PC-3 (cell line): ENCODE results near the gene PDE9A. TPM values are rescaled to one million over a fixed set of nuclear protein-coding genes. Genes with fewer than 3 reads are reported as not detected.

Experiments
- ATAC-seq: fragments of 200-7000 bp; cut with Tn5 transposase; 2 replicates; pipeline ENCODE4 v1.9.1; 2020; ENCODE audit warnings: mild to moderate bottlenecking, moderate library complexity
- BruUV-seq: library from RNA; stranded (reverse); fragments of 400-500 nt; replicated peaks from 2 replicates; lab custom pipeline; 2021; lab: Mats Ljungman, UMichigan
- CTCF ChIA-PET: fragments of 300-600 bp; sonication (Branson Sonifier 250); formaldehyde crosslinking; loops from one replicate; lab custom pipeline; 2022; ENCODE audit warnings: antibody characterized with exemption; lab: Charles Lee
- POLR2A ChIA-PET: fragments of 300-600 bp; sonication (Branson Sonifier 250); formaldehyde crosslinking; loops from one replicate; lab custom pipeline; 2022; ENCODE audit warnings: antibody characterized with exemption; ENCODE audit not compliant: unreplicated experiment; lab: Charles Lee
- DNase-seq: peaks from one replicate; pipeline ENCODE4 v3.0.0-alpha.2; 2015
- H2AFZ ChIP-seq: fragments of 300-600 bp; sonication (generic); 2 replicates; pipeline ENCODE4 v1.6.0; 2016; ENCODE audit warnings: antibody characterized with exemption, low read length
- H3F3A ChIP-seq: fragments of 300-600 bp; sonication (generic); one replicate; pipeline ENCODE4 v1.6.0; 2017; ENCODE audit warnings: antibody characterized with exemption, low read length, control low read depth, mild to moderate bottlenecking; ENCODE audit not compliant: unreplicated experiment
- H3K27ac ChIP-seq: fragments of 300-600 bp; sonication (generic); 2 replicates; pipeline ENCODE4 v1.5.1; 2016; ENCODE audit warnings: mild to moderate bottlenecking, low read length
- H3K27me3 ChIP-seq: fragments of 300-600 bp; sonication (generic); 2 replicates; pipeline ENCODE4 v1.6.1; 2016; ENCODE audit warnings: low read length, mixed read lengths
- H3K36me3 ChIP-seq: fragments of 300-600 bp; sonication (generic); 2 replicates; pipeline ENCODE4 v1.6.1; 2016; ENCODE audit warnings: low read depth, mixed run types, low read length, mixed read lengths
- H3K4me1 ChIP-seq: fragments of 300-600 bp; sonication (generic); 2 replicates; pipeline ENCODE4 v1.5.1; 2016; ENCODE audit warnings: low read length; ENCODE audit not compliant: insufficient read depth
- H3K4me2 ChIP-seq: fragments of 300-600 bp; sonication (generic); 2 replicates; pipeline ENCODE4 v1.6.0; 2016; ENCODE audit warnings: low read length
- H3K4me3 ChIP-seq: fragments of 300-600 bp; sonication (generic); 2 replicates; pipeline ENCODE4 v1.5.1; 2016; ENCODE audit warnings: mild to moderate bottlenecking, low read length, mixed read lengths
- H3K79me2 ChIP-seq: fragments of 300-600 bp; sonication (generic); 2 replicates; pipeline ENCODE4 v1.6.1; 2017; ENCODE audit warnings: low read length, mixed read lengths
- H3K9ac ChIP-seq: fragments of 300-600 bp; sonication (generic); 2 replicates; pipeline ENCODE4 v1.6.0; 2016; ENCODE audit warnings: mild to moderate bottlenecking, low read length
- H3K9me2 ChIP-seq: fragments of 300-600 bp; sonication (generic); replicated peaks from 2 replicates; pipeline ENCODE4 v1.6.1; 2016; ENCODE audit warnings: mixed run types, low read length, mixed read lengths
- H3K9me3 ChIP-seq: fragments of 300-600 bp; sonication (generic); 2 replicates; pipeline ENCODE4 v1.6.1; 2016; ENCODE audit warnings: low read length, mixed read lengths
- H4K20me1 ChIP-seq: fragments of 300-600 bp; sonication (generic); 2 replicates; pipeline ENCODE4 v1.6.1; 2016; ENCODE audit warnings: low read length, mixed read lengths
- EZH2 ChIP-seq: fragments of 300-600 bp; sonication (generic); IDR thresholded peaks from one replicate; pipeline ENCODE4 v1.6.1; 2017; ENCODE audit warnings: antibody characterized with exemption, mild to moderate bottlenecking, low read length; ENCODE audit not compliant: unreplicated experiment
- EZH2phosphoT487 ChIP-seq: fragments of 300-600 bp; sonication (generic); IDR thresholded peaks from 2 replicates; pipeline ENCODE4 v1.6.1; 2018; ENCODE audit warnings: mild to moderate bottlenecking, antibody characterized with exemption, low read length, borderline replicate concordance
- intact Hi-C: fragments of 100-400 bp; cut with micrococcal nuclease; formaldehyde crosslinking; loops from 2 replicates; pipeline ENCODE4 v1.9.0; 2023
- total RNA-seq: library from RNA; depleted of rRNA; stranded (reverse); fragments of >200 nt; gene quantifications from 2 replicates; pipeline ENCODE4 v1.2.3, GENCODE V29; 2014
- TF ChIP-seq, protein P1 (sequence below): fragments of 300-600 bp; sonication (generic); conservative IDR thresholded peaks from 2 replicates; pipeline ENCODE4 v1.5.1; 2017; ENCODE audit warnings: antibody characterized with exemption, low read depth, mild to moderate bottlenecking, low read length

Gene PDE9A
- total RNA-seq, 1 experiment from 2014 or later, result 0.33 TPM

DNA sequence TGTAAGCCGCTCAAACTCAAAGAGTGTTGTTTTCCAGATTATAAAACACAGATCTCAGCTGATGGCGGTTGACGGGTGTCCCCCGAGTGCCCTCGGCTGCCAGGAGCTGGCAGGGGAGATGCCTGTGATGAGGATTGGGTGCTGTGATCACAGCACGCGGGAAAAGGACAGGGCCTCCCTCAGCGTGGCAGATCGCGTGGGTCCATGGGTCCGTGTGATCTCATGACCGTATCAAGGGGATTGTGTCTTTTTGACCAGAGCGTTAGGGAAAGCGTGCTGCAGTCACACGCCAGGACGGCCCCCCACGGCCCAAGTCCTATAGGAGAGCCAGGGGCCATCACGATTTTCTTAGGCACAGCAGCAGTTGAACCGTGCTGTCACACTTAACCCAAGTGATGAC lies 51.9 kb downstream of the PDE9A start:
- DNase-seq (no peak), ATAC-seq (no peak)
- Histone ChIP-seq H3K9ac (no peak overlapping the region), H3F3A (no peaks in the 10 kb centered on the region), H3K4me1 (no peaks in the 10 kb centered on the region), H4K20me1 (no peaks in the 10 kb centered on the region), H3K4me3 (no peak overlapping the region), H3K4me2 (no peak overlapping the region), H3K9me2 (no peaks in the 10 kb centered on the region), H2AFZ (no peak overlapping the region), H3K36me3 (no peaks in the 10 kb centered on the region), H3K79me2 (no peaks in the 10 kb centered on the region), H3K27ac (no peak overlapping the region), H3K9me3 (0 out of 2 replicates have a peak, but pooled peaks cover 5% of the 10 kb centered on the region), H3K27me3 (peaks cover 29% of the 10 kb centered on the region)
- TF ChIP-seq, protein P1, sequence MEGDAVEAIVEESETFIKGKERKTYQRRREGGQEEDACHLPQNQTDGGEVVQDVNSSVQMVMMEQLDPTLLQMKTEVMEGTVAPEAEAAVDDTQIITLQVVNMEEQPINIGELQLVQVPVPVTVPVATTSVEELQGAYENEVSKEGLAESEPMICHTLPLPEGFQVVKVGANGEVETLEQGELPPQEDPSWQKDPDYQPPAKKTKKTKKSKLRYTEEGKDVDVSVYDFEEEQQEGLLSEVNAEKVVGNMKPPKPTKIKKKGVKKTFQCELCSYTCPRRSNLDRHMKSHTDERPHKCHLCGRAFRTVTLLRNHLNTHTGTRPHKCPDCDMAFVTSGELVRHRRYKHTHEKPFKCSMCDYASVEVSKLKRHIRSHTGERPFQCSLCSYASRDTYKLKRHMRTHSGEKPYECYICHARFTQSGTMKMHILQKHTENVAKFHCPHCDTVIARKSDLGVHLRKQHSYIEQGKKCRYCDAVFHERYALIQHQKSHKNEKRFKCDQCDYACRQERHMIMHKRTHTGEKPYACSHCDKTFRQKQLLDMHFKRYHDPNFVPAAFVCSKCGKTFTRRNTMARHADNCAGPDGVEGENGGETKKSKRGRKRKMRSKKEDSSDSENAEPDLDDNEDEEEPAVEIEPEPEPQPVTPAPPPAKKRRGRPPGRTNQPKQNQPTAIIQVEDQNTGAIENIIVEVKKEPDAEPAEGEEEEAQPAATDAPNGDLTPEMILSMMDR, result no peak
- TF ChIP-seq EZH2 (no peak), EZH2phosphoT487 (no peak)
- ChIA-PET POLR2A (no interaction called here), CTCF (no interaction called here)
- intact Hi-C loops, result no loop called here
- no TSS peak for BruUV-seq

DNA sequence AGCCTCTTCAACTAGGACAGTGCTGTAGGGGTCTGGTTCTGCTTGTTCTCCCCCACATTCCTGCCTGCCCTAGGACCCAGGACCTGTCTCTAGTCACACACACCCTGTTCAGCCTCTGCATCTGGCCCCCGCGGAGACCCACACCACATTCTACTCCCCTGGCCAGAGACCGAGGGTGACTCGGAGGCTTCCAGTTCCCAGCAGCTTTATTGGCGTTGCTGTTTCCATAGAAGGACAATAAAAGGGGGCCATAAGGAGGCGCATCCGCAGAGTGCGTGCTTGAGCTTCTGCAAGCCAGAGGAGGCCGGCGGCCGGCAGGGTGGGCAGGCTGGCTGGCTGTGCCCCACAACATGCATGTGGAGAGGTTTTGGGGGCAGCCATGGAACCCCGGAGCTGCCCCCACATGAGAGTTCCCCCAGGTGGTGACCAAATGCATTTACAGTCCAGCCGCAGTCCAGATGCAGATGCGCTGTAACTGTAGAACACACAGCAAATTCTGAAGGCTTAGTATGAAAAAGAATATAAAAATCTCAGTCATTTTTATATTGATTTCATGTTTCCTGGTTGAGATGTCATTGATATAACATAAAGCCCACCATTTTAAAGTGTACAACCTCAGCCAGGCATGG lies 52.4 kb downstream of the PDE9A start:
- no peak for TF ChIP-seq EZH2
- TF ChIP-seq, protein P1, result peak; percentile 19; the same call in 1 of the 2 replicates

DNA sequence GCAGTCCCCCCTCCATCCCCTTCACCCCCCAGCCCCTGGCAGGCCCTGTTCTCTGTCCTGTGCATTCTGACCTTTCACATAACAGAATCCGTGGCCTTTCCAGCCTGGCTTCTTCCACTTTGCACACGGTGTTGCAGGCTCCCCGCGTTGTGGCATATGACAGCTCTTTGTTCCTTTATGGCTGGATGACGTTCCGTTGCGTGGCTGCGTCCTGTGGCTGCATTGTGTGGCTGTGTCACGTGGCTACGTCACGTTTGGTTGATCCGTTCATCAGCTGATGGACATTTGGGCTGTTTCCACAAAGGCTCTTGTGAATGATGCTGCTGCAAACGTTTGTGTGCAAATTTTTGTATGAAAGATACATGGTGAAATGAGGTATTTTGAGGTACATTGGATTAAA lies 53.3 kb downstream of the PDE9A start:
- no peak for ATAC-seq
- POLR2A ChIA-PET, result no interaction called here

More for the DNA sequence above, 52.4 kb downstream of the PDE9A start:
- no TSS peak for BruUV-seq
- Histone ChIP-seq H3F3A (no peaks in the 10 kb centered on the region), H3K4me3 (no peak overlapping the region), H3K79me2 (no peaks in the 10 kb centered on the region), H3K9ac (no peak overlapping the region), H3K36me3 (no peaks in the 10 kb centered on the region), H3K4me1 (no peaks in the 10 kb centered on the region), H3K4me2 (no peak overlapping the region), H4K20me1 (no peaks in the 10 kb centered on the region), H3K27ac (no peak overlapping the region), H2AFZ (no peak overlapping the region), H3K9me3 (0 out of 2 replicates have a peak, but pooled peaks cover 5% of the 10 kb centered on the region), H3K9me2 (no peaks in the 10 kb centered on the region), H3K27me3 (peaks cover 24% of the 10 kb centered on the region)
- ATAC-seq (no peak), DNase-seq (no peak)
- CTCF ChIA-PET, result no interaction called here
- intact Hi-C loops, result no loop called here
- POLR2A ChIA-PET, result no interaction called here

More for the DNA sequence above, 53.3 kb downstream of the PDE9A start:
- H4K20me1 ChIP-seq, result no peaks in the 10 kb centered on the region
- no peaks in the 10 kb centered on the region for H3F3A ChIP-seq
- H3K4me3 ChIP-seq, result no peak overlapping the region
- no peaks in the 10 kb centered on the region for H3K4me1 ChIP-seq
- H3K27ac ChIP-seq, result no peak overlapping the region
- intact Hi-C loops, result no loop called here
- H2AFZ ChIP-seq, result no peak overlapping the region
- no peak for DNase-seq
- BruUV-seq, result no TSS peak
- 0 out of 2 replicates have a peak, but pooled peaks cover 5% of the 10 kb centered on the region for H3K9me3 ChIP-seq
- H3K9ac ChIP-seq, result no peak overlapping the region
- peaks cover 15% of the 10 kb centered on the region for H3K27me3 ChIP-seq
- CTCF ChIA-PET, result no interaction called here
- H3K79me2 ChIP-seq, result no peaks in the 10 kb centered on the region
- TF ChIP-seq EZH2phosphoT487 (no peak), EZH2 (no peak)
- TF ChIP-seq, protein P1, result no peak
- no peak overlapping the region for H3K4me2 ChIP-seq
- H3K36me3 ChIP-seq, result no peaks in the 10 kb centered on the region
- no peaks in the 10 kb centered on the region for H3K9me2 ChIP-seq
